ENCODE measurements around the gene DNASE1L1. TPM values are rescaled to one million over a fixed set of nuclear protein-coding genes. Genes with fewer than 3 reads are reported as not detected.

Gene DNASE1L1
- total RNA-seq, 1 donor from 2014 or later: 40.8 TPM

DNA sequence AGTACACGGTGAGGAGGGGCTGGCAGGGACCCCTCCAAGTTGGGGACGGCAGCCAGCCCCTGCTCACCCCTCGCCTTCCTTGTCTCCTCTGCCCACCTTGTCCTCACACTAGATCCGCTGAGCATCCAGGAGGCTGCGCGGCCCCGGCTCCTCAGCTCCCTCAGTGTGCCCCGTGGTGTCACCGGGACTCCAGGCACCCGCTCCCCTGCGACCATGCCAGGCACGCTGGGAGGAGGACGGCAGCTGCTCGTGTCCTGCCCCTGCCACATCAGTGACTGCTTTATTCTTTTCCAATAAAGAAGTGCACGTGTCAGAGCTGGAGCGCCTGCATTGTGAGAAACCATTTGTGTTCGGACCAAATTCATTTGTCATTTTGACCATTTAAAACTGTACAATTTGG is 41.3 kb upstream of the DNASE1L1 start:
- Mint-ChIP-seq H3K4me1 (ENCODE audit: low read depth) (peaks cover 6% of the 10 kb centered on the region), H3K36me3 (ENCODE audit: low read depth) (peaks cover 17% of the 10 kb centered on the region)
- TF ChIP-seq, protein P1, sequence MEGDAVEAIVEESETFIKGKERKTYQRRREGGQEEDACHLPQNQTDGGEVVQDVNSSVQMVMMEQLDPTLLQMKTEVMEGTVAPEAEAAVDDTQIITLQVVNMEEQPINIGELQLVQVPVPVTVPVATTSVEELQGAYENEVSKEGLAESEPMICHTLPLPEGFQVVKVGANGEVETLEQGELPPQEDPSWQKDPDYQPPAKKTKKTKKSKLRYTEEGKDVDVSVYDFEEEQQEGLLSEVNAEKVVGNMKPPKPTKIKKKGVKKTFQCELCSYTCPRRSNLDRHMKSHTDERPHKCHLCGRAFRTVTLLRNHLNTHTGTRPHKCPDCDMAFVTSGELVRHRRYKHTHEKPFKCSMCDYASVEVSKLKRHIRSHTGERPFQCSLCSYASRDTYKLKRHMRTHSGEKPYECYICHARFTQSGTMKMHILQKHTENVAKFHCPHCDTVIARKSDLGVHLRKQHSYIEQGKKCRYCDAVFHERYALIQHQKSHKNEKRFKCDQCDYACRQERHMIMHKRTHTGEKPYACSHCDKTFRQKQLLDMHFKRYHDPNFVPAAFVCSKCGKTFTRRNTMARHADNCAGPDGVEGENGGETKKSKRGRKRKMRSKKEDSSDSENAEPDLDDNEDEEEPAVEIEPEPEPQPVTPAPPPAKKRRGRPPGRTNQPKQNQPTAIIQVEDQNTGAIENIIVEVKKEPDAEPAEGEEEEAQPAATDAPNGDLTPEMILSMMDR (IDR thresholded peaks at IDR 0.05): no peak

DNA sequence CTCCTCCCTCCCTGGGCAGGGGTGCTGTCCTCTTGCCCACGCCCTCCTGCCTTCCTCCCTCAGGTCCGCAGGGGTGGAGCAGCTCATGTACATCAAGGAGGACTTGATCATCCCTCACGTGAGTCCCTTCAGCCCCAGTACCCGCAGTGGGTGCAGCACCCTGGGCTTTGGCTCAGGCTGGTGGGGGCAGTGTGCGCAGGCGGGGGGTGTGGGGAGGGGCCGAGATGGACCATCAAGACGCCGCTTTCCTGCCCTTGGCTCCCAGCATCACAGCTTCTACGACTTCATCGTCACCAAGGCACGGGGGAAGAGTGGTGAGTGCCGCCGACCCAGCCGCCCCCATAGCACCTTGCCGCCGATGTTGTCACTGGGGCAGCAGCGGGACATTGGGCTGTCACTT is 40.6 kb upstream of the DNASE1L1 start:
- TF ChIP-seq, protein P1 (IDR thresholded peaks at IDR 0.05): no peak
- Mint-ChIP-seq H3K27ac (ENCODE audit: unreplicated experiment) (no peak overlapping the region), H3K9me3 (ENCODE audit: low read depth) (peaks cover 4% of the 10 kb centered on the region)

More for the DNA sequence above, 41.3 kb upstream of the DNASE1L1 start:
- Mint-ChIP-seq H3K4me3 (ENCODE audit: unreplicated experiment) (no peak overlapping the region), H3K27ac (ENCODE audit: unreplicated experiment) (no peak overlapping the region), H3K9me3 (ENCODE audit: low read depth) (peaks cover 4% of the 10 kb centered on the region), H3K27me3 (ENCODE audit: low read depth) (no peaks in the 10 kb centered on the region)
- DNase-seq (ENCODE audit: low spot score): no peak

DNA sequence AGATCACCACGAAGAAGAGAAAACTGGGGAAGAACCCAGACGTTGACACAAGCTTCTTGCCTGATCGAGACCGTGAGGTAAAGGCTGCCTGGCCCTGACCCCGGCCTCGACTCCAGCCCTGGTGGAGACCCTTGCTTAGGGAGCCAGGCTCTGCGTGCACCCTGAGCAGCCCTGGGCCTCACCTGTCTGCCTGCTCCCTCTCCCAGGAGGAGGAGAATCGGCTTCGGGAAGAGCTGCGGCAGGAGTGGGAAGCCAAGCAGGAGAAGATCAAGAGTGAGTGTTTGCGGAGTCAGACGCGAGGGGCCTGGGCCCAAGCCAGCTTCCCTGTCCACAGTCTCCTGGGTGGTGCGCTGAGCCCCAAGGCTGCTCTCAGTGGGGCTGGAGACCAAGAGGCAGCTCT is 39.4 kb upstream of the DNASE1L1 start:
- Mint-ChIP-seq H3K4me3 (ENCODE audit: unreplicated experiment) (no peak overlapping the region), H3K27me3 (ENCODE audit: low read depth) (no peaks in the 10 kb centered on the region), H3K27ac (ENCODE audit: unreplicated experiment) (no peak overlapping the region), H3K4me1 (ENCODE audit: low read depth) (peaks cover 12% of the 10 kb centered on the region), H3K9me3 (ENCODE audit: low read depth) (no peaks in the 10 kb centered on the region), H3K36me3 (ENCODE audit: low read depth) (peaks cover 11% of the 10 kb centered on the region)
- no peak for DNase-seq (ENCODE audit: low spot score)
- TF ChIP-seq, protein P1 (IDR thresholded peaks at IDR 0.05): no peak

More for the DNA sequence above, 40.6 kb upstream of the DNASE1L1 start:
- DNase-seq (ENCODE audit: low spot score): no peak
- peaks cover 15% of the 10 kb centered on the region for H3K36me3 Mint-ChIP-seq (ENCODE audit: low read depth)
- no peaks in the 10 kb centered on the region for H3K27me3 Mint-ChIP-seq (ENCODE audit: low read depth)
- H3K4me3 Mint-ChIP-seq (ENCODE audit: unreplicated experiment): no peak overlapping the region
- H3K4me1 Mint-ChIP-seq (ENCODE audit: low read depth): peaks cover 10% of the 10 kb centered on the region

DNA sequence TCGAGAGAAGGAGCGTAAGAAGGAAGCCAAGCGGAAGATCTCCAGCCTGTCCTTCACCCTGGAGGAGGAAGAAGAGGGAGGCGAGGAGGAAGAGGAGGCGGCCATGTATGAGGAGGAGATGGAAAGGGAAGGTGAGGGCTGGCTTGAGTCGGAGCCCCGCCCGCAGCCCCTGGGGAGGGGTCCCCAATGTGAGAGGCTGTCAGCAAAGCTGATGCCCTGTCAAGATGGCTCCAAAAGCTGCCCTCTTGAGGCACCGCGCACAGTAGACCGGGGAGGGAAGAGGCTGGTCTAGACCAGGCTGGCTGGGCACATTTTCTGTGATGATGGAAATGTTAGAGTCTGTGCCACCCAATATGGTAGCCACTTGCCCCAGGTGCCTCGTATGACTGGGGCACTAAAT is 37.4 kb upstream of the DNASE1L1 start:
- TF ChIP-seq, protein P1 (IDR thresholded peaks at IDR 0.05): no peak

DNA sequence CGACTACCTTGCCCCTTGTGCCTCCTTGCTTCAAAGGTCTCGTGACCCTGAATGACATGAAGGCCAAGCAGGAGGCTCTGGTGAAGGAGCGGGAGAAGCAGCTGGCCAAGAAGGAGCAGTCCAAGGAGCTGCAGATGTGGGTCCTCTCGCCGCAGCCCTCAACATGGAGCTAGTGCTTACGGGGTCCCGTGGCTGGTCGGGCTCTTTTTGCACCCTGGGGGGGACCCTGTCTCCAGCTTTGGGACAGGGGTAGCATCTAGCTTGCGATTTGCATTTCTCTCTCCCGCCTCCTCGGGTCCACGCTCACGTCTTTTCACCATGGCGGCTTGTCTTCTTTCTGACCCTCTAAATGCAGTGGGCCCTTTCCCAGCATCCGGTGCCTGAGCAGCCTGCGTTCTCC is 36.7 kb upstream of the DNASE1L1 start:
- no peaks in the 10 kb centered on the region for H3K27me3 Mint-ChIP-seq (ENCODE audit: low read depth)
- H3K27ac Mint-ChIP-seq (ENCODE audit: unreplicated experiment): no peak overlapping the region
- no peak overlapping the region for H3K4me3 Mint-ChIP-seq (ENCODE audit: unreplicated experiment)
- no peak for DNase-seq (ENCODE audit: low spot score)
- TF ChIP-seq, protein P1 (IDR thresholded peaks at IDR 0.05): no peak
- peaks cover 14% of the 10 kb centered on the region for H3K4me1 Mint-ChIP-seq (ENCODE audit: low read depth)
- H3K36me3 Mint-ChIP-seq (ENCODE audit: low read depth): peaks cover 7% of the 10 kb centered on the region
- H3K9me3 Mint-ChIP-seq (ENCODE audit: low read depth): no peaks in the 10 kb centered on the region

More for the DNA sequence above, 37.4 kb upstream of the DNASE1L1 start:
- no peak for DNase-seq (ENCODE audit: low spot score)
- no peak overlapping the region for H3K4me3 Mint-ChIP-seq (ENCODE audit: unreplicated experiment)
- peaks cover 7% of the 10 kb centered on the region for H3K36me3 Mint-ChIP-seq (ENCODE audit: low read depth)
- no peaks in the 10 kb centered on the region for H3K27me3 Mint-ChIP-seq (ENCODE audit: low read depth)
- H3K27ac Mint-ChIP-seq (ENCODE audit: unreplicated experiment): no peak overlapping the region
- H3K9me3 Mint-ChIP-seq (ENCODE audit: low read depth): no peaks in the 10 kb centered on the region
- peaks cover 14% of the 10 kb centered on the region for H3K4me1 Mint-ChIP-seq (ENCODE audit: low read depth)
